HFF-Myc (cell line): ENCODE results near the gene TRIO.

ENCODE experiments used
- DNase-seq: peaks from one replicate; pipeline ENCODE4 v3.0.0-alpha.2; 2011; ENCODE audit warnings: low read depth; ENCODE audit errors: extremely low read depth
- H3K4me3 ChIP-seq: replicated peaks from 2 replicates; pipeline ENCODE4 v1.5.1; 2011; ENCODE audit warnings: low read depth, mild to moderate bottlenecking, control low read depth, low read length
- TF ChIP-seq, protein P1 (sequence below): IDR thresholded peaks from 2 replicates; pipeline ENCODE4 v1.5.1; 2012; ENCODE audit warnings: mild to moderate bottlenecking, low read depth, low read length, control low read depth; ENCODE audit errors: missing control alignments

Gene TRIO

DNA sequence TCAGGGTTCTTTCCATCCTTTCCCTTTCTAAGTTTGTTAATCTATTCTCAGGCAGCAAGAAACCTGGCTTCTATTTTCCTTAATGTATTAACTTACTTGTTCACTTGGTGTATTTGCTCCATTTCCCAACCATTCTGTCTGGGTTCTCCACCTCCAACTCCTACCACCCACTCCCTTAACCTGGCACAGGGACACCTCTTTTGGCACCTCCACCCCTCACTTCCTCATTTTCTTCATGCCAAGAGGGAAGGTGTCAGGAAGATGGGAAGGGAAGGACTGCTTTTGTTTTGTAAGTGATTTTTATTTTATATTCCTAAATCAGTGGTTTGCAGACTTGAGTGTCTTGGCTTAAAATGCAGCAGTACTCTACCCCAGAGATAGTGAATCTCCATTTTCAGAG lies 166.1 kb downstream of the TRIO start:
- TF ChIP-seq, protein P1, sequence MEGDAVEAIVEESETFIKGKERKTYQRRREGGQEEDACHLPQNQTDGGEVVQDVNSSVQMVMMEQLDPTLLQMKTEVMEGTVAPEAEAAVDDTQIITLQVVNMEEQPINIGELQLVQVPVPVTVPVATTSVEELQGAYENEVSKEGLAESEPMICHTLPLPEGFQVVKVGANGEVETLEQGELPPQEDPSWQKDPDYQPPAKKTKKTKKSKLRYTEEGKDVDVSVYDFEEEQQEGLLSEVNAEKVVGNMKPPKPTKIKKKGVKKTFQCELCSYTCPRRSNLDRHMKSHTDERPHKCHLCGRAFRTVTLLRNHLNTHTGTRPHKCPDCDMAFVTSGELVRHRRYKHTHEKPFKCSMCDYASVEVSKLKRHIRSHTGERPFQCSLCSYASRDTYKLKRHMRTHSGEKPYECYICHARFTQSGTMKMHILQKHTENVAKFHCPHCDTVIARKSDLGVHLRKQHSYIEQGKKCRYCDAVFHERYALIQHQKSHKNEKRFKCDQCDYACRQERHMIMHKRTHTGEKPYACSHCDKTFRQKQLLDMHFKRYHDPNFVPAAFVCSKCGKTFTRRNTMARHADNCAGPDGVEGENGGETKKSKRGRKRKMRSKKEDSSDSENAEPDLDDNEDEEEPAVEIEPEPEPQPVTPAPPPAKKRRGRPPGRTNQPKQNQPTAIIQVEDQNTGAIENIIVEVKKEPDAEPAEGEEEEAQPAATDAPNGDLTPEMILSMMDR = no peak
- DNase-seq = no peak
- H3K4me3 ChIP-seq = no peak overlapping the region

DNA sequence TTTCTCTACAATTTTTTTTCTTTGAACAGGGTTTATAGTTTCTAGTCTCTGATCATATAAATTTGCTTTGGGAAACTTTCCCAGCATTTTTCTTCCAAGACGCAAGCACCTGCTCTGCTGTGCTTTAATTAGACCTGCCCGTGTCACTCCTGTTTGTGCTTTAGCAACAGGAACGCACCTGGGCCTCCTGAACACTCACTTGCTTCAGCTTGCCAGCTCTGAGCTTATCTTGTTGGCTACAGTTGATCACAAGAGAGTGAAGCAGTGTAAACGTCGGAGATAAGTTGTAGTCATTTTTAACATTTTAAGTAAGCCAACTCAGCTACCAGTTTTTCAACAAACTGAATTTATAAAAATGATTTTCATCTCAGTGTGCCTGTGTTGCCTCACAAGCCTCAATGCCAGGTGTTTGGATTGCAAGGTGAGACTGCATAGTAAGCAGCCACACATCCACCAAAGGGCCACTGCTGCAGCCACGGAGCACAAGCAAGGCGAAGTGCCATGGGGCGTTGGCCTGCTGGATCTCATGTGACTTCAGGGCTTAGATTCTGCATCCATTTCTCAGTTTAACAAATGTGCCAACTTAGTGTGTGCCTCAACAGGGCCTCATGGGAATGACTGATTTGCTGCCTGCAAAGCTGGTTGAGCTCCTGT lies 166.9 kb downstream of the TRIO start:
- TF ChIP-seq, protein P1 = no peak
- DNase-seq = no peak
- H3K4me3 ChIP-seq = no peak overlapping the region

DNA sequence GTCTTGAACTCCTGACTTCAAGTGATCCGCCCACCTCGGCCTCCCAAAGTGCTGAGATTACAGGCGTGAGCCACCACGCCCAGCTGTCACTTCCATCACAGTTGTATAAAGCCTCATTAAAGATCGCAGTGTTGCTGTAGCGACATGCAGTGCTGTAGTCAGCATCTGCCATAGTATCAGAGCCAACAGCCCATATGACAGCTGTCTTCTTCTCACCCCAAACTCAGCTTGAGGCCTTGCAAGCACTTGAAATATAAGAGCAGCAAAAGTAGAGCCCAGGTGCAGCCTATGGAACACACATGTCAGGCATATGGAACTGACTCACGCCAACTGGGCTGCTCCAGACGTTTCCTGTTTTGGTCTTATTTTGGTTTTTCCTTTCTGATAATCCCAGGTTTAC lies 167.8 kb downstream of the TRIO start:
- DNase-seq = no peak
- TF ChIP-seq, protein P1 = no peak
- no peak overlapping the region for H3K4me3 ChIP-seq

DNA sequence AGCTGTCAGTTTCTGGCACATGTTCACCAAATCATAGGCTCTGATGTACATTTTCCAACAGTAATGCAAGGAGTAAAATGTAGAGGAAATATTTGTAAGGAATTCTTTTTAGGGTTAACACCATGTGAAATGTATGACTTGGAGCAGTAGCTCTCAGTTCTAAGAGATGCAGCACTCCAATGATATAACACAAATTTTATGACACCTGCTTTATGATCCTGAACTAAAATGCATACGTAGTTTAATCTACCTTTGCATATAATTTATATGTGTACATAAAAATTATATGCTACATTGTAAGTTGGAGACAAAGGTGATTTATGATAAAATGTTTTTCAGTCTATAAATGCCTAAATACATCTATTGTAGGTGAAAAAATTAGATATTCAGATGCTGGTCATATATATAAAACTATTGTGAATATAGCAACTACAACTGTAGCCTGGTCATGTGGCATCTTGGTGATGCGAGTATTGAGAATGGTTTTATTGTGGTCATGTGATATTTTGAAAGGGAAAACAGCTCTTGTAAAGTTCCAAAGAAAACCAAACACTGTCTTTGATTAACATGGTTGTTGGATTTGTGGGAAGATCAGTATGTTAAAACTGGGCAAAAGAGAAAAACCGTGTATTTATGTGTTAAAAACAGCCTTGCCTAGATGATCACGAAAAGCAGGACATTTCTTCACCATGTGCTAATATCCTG lies 171.0 kb downstream of the TRIO start:
- DNase-seq = no peak
- TF ChIP-seq, protein P1 = no peak
- no peak overlapping the region for H3K4me3 ChIP-seq

DNA sequence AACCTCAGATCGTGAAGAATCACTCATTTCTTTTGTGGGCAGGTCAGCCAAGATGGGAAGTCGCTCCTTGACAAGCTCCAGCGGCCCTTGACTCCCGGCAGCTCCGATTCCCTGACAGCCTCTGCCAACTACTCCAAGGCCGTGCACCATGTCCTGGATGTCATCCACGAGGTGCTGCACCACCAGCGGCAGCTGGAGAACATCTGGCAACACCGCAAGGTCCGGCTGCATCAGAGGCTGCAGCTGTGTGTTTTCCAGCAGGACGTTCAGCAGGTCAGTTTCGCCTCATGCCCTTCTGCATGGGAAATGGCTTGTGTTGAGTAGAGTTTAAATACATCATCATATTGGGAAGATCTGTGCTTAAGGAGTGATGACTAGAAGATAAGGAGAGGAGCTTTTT lies 173.3 kb downstream of the TRIO start:
- H3K4me3 ChIP-seq = no peak overlapping the region
- TF ChIP-seq, protein P1 = no peak
- no peak for DNase-seq

DNA sequence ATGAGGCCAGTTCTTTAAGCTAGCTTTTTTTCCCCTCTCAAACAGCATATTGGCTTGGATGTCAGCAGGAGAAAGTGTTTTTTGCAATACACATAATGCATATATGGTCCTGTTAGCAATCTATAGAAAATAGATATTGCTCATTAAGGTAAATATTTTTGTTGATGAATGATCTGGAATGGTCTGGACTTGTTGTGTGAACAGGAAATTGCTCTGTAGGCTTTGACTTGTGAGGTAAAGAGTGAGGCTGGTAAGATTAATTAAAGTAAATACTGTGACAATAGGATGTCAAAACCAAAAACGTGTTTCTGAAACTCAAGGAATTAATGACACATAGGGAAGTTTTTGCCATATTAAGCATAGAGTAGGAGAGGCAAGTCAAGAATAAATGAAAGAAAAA lies 176.0 kb downstream of the TRIO start:
- H3K4me3 ChIP-seq = no peak overlapping the region
- no peak for DNase-seq
- TF ChIP-seq, protein P1 = no peak
